Measurements from ENCODE around the gene LRRC74B.
A peak's percentile ranks its signal among the peaks of the same experiment; 100 is the strongest.
"Not testable (repeated sequence)": the region's sequence is repeated elsewhere in the genome, so short reads cannot be mapped to it uniquely, and the experiment has no call there.

Gene LRRC74B

GRCh38 chr22:21080435-21081137, 34.8 kb downstream of the LRRC74B start:
- DNase-seq, result no peak

GRCh38 chr22:21082248-21082647, 36.5 kb downstream of the LRRC74B start:
- no peak for DNase-seq

GRCh38 chr22:21087119-21087518, 41.4 kb downstream of the LRRC74B start:
- no peak for DNase-seq

GRCh38 chr22:21087926-21088325, 42.2 kb downstream of the LRRC74B start:
- DNase-seq, result not testable (repeated sequence)

GRCh38 chr22:21091220-21091619, 45.5 kb downstream of the LRRC74B start:
- not testable (repeated sequence) for DNase-seq

- DNase-seq, result no peak
These were observed 47.2 kb downstream of the LRRC74B start for GRCh38 chr22:21092797-21093554.

GRCh38 chr22:21093555-21094137, 47.9 kb downstream of the LRRC74B start:
- DNase-seq, result not testable (repeated sequence)

- no peak for DNase-seq
These were observed 49.4 kb downstream of the LRRC74B start for GRCh38 chr22:21094911-21095772.

GRCh38 chr22:21095773-21096107, 50.0 kb downstream of the LRRC74B start:
- DNase-seq, result no peak

GRCh38 chr22:21096878-21097277, 51.1 kb downstream of the LRRC74B start:
- not testable (repeated sequence) for DNase-seq

GRCh38 chr22:21098099-21098671, 52.4 kb downstream of the LRRC74B start:
- DNase-seq, result no peak

- no peak for DNase-seq
These were observed 53.8 kb downstream of the LRRC74B start for GRCh38 chr22:21099578-21099977.

GRCh38 chr22:21100149-21101032, 54.6 kb downstream of the LRRC74B start:
- DNase-seq, result no peak

- no peak for DNase-seq
These were observed 56.3 kb downstream of the LRRC74B start for GRCh38 chr22:21101877-21102638.

- DNase-seq, result peak; percentile 29
These were observed 57.0 kb downstream of the LRRC74B start for GRCh38 chr22:21102659-21103267.

- DNase-seq, result no peak
These were observed 57.9 kb downstream of the LRRC74B start for GRCh38 chr22:21103633-21104032.

- DNase-seq, result no peak
These were observed 58.5 kb downstream of the LRRC74B start for GRCh38 chr22:21104126-21104691.

GRCh38 chr22:21105294-21105693, 59.5 kb downstream of the LRRC74B start:
- no peak for DNase-seq

- DNase-seq, result no peak
These were observed 60.3 kb downstream of the LRRC74B start for GRCh38 chr22:21106000-21106399.
